Activated CD4-positive, CD25-positive, alpha-beta regulatory T cell treated with anti-CD3 and anti-CD28 coated beads, Interleukin-2, amount 50 U/mL, for 72 hours (primary cell): Measurements from ENCODE around the gene NRP1.

Experiments
- DNase-seq: peaks from one replicate; pipeline ENCODE4 v3.0.0; 2021

Gene NRP1

DNA sequence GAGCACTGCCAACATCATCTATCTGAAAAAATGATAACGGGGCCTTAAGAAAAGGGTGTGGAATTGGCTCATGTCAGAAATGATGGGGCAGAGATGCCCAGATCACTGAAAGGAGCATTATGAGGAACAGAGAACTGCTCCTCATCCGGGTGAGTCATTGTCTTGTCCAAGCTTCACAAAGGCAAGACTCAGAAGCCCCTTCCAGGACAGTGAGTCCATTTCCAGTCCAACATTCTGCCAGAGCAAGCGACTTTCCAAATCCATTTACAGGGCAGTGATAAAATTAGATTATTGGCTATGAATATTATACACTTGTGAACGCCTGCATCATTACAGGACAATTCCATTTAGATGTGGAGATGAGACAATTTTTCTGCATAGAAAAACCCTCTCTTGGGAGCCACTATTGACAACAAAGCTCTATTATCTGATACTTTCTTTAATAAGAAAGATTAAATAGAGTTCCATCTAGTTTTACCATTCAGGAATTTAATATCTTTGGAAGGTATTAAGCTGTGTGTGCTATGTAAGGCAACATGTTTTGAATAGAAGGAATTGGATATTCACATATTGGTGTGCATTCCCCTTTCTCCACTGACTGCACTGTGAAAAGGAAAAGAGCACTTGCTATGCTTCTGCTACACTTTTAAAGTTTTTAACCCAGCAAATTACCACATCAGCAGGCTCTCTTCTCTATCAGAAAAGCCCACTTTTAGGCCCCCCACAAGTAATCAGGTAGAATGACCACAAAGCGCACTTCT is 159.6 kb downstream of the NRP1 start:
- DNase-seq = no peak

DNA sequence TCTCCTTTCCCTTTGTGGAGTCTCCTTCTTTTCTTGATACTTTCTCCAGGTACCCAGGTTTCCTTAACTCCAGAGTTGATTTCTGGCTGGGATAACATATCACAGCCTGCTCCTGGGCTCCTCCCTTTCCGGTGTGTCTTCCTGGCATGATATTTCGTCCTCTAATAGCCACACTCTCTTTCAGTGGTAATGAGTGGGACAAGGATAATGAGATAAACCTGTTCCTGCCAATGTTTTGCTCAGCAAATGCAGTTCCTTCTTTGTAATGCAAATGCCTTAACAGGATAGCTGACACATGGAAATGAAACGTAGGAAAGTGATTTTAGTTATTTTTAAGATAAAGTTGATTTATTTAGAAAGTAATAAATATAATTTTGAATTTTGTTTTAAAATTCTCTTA is 168.6 kb downstream of the NRP1 start:
- DNase-seq = no peak

DNA sequence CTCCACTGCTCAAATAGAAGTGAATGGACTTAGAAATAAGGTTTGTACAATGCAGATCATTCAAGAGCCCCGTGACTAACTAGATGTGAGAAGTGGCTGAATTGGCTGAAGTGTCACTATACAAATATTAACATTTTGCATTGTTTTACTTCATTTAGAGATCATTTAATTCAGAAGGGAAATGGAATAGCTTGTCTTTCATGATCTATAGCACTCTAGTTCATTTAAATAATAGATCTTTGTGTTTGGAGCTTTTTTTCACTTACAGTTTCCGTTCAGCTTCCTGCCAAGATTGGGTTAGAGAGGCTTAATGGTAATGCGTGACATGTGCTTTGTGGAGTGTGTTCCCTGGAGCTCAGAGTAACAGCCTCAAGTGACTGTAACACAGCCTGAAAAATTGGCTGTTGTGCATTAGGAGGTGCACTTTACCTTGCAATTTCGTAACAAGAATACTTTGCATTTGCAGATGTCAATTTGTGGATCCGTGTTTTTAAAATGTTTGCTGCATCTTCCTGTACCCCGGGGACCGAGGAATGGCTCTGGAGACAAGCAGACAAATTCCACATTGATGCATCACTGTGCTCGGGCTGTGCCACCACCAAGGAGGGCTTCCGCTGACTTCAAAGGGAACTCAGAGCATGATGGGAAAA is 170.3 kb downstream of the NRP1 start:
- no peak for DNase-seq

DNA sequence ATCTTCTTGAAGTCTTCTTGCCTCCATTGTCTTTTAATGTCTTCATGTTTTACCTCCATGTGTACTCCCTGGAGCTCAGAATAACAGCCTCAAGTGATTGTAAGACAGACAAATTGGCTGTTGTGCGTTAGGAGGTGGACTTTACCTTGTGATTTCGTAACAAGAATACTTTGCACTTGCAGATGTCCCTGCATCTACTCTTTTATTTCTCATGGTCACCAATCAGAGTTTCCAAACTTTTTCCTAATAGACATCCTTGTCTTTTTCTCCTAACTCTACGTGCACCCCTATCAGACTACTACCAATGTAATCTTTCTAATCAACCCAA is 172.3 kb downstream of the NRP1 start:
- DNase-seq = no peak

DNA sequence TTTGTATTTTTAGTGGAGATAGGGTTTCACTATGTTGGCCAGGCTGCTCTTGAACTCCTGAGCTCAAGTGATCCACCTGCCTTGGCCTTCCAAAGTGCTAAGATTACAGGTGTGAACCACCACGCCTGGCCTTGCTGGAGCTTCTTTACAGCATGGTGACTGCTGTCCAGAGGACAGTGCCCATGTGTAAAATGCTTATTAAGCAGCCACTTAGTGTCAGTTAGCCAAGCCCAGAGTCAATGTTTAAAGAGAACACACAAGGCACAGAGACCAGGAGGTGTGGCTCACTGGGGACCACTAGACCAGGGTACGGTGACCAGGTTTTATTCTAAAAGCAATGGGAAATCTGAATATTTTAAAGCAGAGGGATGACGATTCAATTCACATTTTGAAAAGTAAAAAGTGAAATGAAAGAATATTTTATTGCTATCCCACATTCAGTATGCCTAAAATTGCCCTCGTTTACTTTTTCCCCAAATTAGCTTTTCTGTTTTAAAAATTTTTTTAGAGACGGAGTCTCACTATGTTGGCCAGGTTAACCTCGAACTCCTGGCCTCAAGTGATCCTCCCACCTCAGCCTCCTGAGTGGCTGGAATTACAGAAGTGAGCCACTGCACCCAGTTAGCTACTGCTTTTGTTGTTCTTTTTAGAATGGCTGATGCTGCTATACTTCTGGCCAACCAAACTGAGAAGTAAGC is 172.8 kb downstream of the NRP1 start:
- DNase-seq = no peak

DNA sequence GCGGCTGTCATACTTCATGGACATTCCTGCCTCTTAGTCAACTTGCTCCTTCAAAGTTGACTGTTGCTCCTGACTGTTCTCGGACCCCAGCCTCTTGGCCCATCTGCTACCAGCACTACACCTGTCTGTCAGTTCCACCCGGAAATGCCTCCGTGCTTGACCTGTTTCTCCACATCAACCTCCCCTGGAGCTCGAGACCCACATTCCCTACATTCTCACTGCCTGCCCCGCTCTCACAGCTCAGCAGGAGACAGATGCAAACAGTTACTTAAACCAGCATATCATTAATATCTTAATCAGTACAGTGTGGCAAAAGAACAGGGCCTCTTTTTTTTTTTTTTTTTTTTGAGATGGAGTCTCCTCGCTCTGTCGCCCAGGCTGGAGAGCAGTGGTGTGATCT is 174.3 kb downstream of the NRP1 start:
- no peak for DNase-seq

DNA sequence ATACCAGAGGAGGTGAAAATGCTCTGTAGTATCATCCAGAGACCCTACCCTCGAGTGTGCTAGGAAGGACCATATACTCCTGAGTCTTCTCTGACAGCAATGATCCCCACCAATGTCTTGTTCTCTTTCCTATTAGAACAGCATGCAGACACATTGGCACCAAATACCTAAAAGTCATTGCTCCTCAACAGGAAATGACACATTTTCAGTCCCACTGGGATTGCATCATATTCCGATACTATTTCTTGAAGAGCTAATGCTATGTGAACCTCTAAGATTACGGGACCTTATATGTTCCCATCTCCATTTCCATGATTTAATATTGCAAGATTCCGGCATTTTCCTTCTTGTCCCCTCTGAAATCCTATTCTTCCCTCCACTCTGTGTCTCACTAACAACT is 177.4 kb downstream of the NRP1 start:
- DNase-seq = no peak

DNA sequence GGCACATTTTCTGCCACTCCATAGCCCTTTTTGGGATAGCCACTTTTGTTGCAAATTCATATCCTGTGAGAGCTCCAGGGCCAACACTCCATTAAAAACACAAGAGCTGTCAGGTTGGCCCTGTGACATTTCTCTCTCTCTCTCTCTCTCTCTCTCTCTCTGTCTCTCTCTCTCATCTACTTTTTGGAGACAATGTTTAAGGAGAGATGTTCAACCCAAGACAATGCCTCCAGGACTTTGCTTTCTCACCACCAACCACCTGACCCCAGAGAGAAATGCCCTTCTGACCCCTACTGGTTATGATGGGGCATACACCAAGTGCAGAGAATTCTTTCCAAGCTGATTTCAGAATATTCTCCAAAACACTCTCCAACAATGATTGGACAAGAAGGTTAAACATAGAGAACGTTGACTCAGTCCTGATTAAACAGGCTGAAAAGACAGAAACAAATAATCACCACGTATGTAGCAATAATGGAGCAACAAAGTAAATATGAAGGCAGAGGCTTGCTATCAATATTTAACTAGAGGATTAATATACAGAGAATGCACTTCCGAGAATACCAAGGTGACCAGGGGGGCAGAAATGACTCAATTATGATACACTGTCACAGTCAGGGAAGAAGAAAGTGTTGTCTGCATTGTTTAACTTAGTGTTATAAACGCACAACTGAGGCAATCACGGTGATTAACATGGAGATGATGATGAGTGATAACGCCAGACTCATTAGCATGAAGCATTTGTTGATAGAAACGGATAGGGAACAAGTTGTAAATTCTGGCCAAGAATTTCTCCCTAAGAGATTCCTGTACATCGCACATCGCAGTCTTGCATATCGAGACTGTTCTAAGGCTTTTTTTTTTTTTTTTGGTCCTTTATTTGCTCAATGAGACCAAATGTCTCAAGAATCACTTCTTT is 178.5 kb downstream of the NRP1 start:
- no peak for DNase-seq

DNA sequence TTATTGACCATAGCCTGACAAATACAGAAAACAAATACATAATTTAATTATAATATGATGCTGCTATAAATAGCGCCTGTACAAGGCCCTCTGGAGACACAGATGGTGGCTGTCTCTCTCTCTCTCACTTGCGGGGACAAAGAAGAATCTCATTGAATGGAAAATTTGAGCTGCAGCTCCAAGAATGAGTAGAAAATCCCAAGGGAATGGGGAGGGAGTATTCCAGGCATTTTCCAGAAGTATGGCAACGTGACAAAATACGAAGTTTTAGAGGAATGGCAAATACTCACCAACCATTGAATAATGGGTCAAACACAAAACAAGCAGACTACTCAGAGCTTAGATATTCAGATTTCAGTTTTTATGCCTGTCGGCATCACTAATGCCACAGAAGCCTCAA is 179.9 kb downstream of the NRP1 start:
- no peak for DNase-seq

DNA sequence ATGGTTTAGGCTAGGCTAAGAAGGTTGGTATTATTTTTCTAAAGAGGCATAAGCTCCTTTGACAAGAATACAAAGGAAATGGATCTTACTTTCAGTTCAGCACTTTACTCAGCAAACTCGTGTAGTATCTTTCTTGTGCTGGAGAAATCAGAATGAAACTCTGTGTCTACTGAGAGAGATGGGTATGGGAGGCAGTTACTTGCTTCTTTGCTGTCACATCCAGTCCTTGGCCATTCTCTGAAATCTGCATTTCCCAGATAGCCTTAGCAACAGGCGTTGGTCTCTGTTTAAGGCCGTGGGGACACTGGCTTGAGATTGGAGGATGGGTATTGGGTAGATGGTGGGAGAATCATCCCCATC is 180.5 kb downstream of the NRP1 start:
- no peak for DNase-seq

DNA sequence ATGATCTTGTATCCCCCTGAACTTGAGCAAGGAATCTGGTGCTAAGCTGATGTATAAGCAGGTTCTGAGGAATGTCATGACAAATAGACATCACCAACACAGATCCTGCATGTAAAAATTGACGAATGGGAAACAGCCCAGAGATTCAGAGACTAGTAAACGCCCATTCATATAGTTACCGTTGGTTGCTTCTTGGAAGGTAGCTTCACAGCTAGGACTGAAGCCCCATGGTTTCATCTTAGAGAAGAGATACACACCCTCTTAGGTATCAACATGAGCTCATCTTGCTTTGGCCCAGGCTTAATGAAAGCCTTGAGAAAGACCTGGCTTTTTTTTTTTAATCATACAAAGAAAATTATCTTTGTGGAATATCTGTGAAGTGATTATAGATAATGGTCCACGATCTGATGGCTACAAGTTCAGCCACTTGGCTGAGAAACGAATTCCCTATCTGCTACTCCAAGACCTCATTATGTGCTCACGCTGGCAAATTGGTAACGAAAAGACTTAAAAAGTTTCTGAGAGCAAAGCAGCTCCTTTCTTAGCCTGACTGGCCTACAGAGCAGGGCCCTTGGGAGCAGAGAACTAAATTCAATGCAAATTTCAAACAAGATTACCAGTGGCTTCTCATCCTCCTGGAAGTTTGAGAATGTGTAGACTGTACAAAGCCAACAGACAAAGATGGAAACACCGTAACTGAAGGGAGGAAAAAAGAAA is 181.1 kb downstream of the NRP1 start:
- DNase-seq = no peak

DNA sequence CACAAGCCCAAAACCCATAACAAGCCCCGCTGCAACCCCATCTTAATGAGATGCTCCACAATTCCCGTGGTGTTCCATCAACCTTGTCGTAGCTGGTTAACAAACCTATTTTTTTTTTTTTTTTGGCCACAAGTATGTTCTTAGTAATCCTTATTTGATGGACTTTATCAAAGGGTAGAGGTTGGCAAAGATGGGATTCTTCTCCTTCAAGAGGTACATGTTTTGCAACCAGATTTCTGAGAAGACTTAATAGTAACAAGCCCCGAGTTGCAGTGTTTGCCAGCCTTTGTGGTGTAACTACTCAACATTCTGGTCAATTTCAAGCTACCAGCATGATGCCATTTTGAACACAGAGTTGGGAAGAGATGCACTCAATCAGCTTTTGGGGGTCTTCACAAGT is 181.7 kb downstream of the NRP1 start:
- DNase-seq = no peak

DNA sequence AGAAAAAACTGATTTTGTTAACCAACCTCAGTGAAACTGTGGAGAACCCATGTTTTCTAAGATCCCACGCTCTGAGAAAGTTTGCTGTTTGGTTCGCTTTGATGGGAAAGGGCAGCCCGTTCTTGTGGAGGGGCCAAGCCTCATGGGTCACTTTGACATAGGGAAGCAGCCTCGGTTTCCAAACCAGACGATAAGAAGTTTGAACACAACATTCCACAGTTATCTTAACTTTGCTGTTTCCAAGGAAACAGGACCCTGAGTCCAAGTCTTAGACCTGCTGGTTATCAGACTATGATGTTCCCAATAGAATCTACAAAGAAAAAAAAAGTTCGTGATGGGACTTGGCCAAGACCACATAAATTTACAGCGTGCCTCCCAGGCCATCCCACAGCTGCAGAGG is 182.3 kb downstream of the NRP1 start:
- no peak for DNase-seq

DNA sequence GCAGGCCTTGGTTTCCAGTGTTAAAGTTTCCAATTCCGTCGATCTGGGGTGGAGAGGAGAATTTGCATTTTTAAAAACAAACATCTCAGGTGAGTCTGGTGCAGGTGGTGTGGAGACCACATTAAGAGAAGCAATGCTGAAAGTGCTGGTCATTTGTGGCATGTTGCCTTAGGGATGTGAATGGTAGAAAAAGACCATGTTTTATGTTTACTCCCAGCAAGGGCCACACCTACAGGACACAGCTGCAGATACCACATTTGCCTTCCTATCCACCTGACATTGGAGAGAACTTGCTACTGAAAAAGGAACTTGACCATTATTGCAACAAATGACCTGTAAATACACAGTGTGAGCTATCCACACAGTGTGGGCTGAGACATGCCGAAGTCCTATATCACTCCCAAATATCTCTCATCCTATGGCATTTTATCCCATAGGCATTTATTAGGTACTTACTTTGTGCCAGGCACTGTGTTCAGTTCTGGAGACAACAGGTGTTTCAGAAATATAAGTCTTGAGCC is 183.1 kb downstream of the NRP1 start:
- DNase-seq = no peak

DNA sequence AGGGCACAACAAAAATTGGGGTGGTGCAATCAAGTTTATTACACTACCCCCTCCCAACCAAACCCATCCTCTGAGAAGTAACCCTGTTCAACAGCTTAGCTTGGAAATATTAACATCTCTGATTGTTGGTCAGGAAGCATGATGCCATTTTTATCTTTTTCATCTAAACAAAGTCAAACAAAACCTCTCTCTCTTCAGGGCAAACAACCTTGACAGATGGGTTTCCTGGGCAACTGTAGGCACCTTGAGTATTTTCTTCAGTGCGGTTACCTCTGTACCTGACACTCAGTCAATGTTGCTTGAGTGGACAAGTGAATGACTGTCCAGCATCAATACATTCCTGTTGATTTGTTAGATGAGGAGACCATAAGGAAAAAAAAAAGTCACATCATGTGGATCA is 183.6 kb downstream of the NRP1 start:
- DNase-seq = no peak

DNA sequence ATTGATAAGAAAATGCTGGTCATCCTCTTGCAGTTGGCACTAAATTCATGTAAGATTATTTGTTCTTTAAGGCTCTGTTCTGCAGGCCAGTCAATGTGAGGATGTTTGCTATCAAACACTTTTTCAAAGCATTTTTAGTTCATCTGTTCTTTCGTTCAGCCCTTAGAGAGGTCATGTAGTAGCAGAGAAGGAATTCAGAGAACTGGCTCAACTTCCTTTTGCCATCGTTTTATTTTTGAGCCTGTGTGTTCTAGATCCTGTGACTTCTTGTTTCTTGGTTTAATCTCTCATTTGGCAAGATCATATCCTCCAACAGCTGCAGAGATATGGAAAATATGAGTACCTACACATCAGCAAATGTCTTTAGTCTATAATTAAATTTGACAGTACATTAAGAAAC is 184.3 kb downstream of the NRP1 start:
- no peak for DNase-seq

DNA sequence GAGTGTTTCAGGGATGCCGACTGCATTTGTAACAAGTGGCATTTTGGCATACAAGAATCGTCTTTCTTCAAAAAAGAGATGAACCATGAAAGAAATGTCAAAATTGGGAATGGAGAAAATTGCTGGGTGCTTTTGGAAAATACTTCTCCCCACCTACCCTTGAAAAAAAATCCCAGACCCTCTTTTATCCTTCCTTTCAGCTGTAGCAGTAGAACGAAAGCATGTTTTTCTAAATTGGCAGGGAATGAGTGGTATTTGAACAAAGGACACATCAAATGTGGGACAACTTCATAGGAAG is 187.5 kb downstream of the NRP1 start:
- DNase-seq = no peak

DNA sequence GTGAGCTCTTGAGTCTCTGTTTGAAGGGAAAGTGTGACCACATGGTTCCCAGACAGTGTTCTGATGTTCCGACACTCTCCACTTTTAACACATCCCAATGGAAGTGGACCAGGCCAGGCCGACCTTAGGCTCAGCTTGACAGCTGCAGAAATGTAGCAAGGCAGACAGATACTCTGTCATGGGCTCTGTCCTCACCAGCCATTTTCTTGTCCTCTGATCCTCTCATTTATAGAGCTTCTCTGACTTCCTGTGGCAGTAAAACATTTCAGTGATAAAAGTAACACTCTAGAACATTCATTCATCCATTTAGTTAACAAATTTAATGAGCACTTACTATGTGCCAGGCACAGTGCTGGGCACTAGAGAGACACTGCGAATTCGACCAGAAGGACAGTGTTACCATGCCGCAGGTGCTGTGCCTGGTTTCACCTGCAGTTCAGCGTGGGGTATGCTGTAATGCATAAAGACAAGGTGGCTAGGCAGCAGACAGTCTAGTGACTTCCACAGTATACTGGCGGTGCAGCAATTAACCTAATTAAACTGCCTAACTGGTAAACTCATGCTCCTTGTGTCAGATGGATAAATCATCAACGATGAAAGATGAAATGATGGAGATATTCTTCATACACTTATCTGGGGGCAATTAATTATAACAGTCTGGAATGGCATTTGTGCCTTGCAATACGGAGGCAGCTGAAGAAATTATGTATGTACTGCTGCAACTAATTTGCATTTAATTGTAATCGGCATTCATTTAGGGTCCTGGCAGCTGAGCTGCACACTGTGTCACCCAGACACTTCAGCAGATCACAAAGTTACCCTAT is 188.1 kb downstream of the NRP1 start:
- no peak for DNase-seq

DNA sequence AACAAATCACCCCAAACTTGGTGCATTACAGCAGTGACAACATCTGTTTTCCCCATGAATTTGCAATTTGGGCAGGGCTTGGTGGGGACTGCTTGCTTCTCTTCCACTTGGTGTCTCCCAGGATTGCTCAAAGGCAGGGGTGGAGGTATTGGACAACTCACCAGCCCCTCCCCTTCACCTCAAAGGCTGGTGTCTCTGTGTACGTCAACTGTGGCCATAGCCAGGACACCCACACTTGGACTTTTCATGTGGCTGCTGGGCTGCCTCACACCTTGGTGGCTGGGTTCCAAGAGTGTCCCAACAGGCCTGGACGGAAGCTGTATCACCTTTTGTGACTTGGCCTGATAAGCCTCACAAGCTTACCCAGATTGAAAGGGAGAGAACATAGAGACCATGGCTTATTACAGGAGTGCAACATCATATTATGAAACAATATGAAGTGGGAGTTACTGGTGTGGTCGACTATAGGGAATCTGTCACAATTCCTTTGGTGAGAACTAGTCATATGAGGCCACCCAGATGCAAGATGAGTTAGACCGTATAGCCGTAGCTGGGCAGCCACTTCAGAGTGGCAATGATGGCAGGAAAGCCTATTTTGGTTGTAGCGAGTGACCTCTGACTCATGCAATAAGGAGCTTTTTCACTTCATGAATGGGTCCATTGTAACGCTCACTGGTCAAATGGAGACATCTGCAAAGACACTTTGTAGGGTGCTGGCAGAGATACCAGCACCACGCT is 188.8 kb downstream of the NRP1 start:
- no peak for DNase-seq

DNA sequence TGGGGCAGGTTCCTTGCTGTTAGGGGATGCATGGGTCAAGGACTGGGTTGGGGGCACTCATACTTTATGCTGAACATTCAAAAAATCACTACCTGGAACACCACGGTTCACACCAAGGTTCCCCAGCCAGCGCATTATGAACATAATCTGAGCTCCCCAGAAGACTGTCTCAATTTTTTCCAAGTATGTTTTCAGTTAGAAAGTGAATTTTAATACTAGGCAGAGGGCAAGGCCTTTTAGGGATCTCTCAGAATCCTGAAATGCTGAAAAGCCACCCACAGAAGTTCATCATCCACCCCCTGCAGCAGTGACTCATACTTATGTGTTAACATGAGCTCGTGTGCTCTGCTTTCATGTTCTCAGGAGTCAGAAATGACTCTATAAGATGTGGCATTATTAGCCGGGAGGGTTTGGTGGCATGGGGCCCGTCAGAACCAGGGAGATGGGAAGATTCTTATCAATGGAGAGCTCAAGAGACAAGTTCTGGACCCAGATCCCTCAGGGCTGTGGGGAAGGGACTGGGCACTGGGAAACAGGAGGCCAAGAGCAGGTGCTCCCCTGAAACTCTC is 191.2 kb downstream of the NRP1 start:
- no peak for DNase-seq

DNA sequence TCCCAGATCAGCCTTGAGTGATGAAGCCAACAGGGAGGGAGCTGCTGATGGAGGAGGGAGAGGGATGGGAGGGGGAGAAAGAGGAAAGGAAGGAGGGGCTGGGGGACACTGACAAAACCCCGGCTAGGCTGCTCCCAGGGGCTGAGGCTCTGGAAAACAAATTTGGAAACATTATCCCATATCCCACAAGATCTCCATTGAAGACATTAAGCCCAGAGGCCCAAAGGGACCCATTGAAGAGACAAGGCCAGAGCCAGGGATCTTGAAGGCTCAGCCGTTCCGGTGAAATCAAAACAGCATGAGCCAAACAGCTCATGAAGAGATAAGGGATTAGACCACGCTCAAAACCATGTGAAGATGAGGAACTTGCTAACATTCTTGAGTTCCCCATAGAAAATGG is 192.2 kb downstream of the NRP1 start:
- no peak for DNase-seq
